Measurements from ENCODE around the gene TTC1.

DNA sequence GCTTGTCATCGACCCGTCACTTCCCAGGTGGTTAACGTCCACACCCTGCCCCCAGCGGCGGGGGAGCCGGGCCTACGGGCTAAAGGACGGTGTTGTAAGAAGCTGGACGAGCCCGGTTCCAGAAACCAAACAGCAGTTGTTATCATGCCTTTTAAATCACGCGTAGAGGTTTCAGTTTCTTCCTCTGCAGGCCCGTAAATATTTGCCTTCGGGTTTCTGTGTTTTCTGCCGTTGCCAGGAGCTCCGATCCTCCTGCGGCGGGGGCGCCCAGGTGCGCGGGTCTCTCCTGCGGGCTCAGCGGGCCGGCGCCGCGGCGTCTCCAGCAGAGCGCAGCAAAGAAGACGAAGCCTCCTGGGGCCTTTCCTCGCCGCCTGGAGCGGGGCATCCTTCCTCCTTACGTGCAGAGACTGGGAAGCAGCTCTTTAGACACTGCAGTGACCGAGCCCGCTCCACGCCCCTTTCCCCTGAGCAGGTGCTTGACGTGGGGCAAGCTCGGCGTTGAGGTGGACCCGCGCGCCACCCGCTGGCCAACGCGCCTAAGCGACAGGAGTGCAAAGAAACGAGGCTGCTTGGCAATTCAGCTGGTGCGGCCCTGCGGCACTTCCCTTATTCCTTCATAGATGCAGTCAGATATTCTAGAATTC is 21.8 kb upstream of the TTC1 start:
- TF ChIP-seq CTCF (IDR thresholded peaks at IDR 0.05; ENCODE audit: control extremely low read depth in 1 of 3, insufficient read depth in 1 of 3, low read depth in 1 of 3, low read length in 3 of 3): peak; percentile 78 to 84 (median 79)
- peak in 1 of 2 experiments; percentile 71; a peak in 1 of 3 replicates for TF ChIP-seq EP300 (IDR thresholded peaks at IDR 0.05; ENCODE audit: borderline replicate concordance in 1 of 2, low read depth in 2 of 2, low read length in 2 of 2)
- TF ChIP-seq, protein P1, sequence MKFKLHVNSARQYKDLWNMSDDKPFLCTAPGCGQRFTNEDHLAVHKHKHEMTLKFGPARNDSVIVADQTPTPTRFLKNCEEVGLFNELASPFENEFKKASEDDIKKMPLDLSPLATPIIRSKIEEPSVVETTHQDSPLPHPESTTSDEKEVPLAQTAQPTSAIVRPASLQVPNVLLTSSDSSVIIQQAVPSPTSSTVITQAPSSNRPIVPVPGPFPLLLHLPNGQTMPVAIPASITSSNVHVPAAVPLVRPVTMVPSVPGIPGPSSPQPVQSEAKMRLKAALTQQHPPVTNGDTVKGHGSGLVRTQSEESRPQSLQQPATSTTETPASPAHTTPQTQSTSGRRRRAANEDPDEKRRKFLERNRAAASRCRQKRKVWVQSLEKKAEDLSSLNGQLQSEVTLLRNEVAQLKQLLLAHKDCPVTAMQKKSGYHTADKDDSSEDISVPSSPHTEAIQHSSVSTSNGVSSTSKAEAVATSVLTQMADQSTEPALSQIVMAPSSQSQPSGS (IDR thresholded peaks at IDR 0.05; ENCODE audit: low read length): no peak
- TF ChIP-seq YY1 (IDR thresholded peaks at IDR 0.05; ENCODE audit: low read depth, low read length): no peak
- TF ChIP-seq EGR1 (IDR thresholded peaks at IDR 0.05; ENCODE audit: borderline replicate concordance, low read depth, low read length): no peak

Measured in H1 (cell line).